IMR-90 (cell line): ENCODE results near the gene ZNF227. TPM values are rescaled to one million over a fixed set of nuclear protein-coding genes. Genes with fewer than 3 reads are reported as not detected.

Experiments
- ATAC-seq: fragments of 200-7000 bp; cut with Tn5 transposase; 2 replicates; pipeline ENCODE4 v1.9.1; 2020; ENCODE audit warnings: low read depth, mild to moderate bottlenecking, moderate library complexity
- BruUV-seq: library from RNA; stranded (reverse); fragments of 400-500 nt; replicated peaks from 2 replicates; lab custom pipeline; 2021; lab: Mats Ljungman, UMichigan
- CTCF ChIA-PET: fragments of 300-600 bp; formaldehyde crosslinking; extraction: SDS; loops from one replicate; lab custom pipeline; 2021; ENCODE audit warnings: antibody characterized with exemption; lab: Yijun Ruan, JAX
- POLR2A ChIA-PET: fragments of 300-600 bp; sonication (Branson Sonifier 250); formaldehyde crosslinking; loops from one replicate; lab custom pipeline; 2022; ENCODE audit warnings: antibody characterized with exemption; ENCODE audit not compliant: unreplicated experiment; lab: Charles Lee
- DNase-seq: peaks from one replicate; pipeline ENCODE4 v3.0.0; 2013
- H2AFZ ChIP-seq: replicated peaks from 2 replicates; pipeline ENCODE3; 2013; ENCODE audit warnings: low read length, mild to moderate bottlenecking; ENCODE audit not compliant: poor library complexity
- H2AK5ac ChIP-seq: 2 replicates; pipeline ENCODE4 v1.6.1; 2013; ENCODE audit warnings: low read depth, low read length, inconsistent platforms
- H2AK9ac ChIP-seq: replicated peaks from 2 replicates; pipeline ENCODE3; 2013; ENCODE audit warnings: mild to moderate bottlenecking, low read depth, low read length, moderate library complexity; ENCODE audit not compliant: poor library complexity
- H2BK120ac ChIP-seq: 2 replicates; pipeline ENCODE4 v1.6.1; 2013; ENCODE audit warnings: low read depth, low read length, inconsistent platforms
- H2BK15ac ChIP-seq: 3 replicates; pipeline ENCODE4 v1.6.1; 2013; ENCODE audit warnings: low read depth, low read length, inconsistent platforms
- H2BK20ac ChIP-seq: 2 replicates; pipeline ENCODE4 v1.6.1; 2013; ENCODE audit warnings: low read depth, mild to moderate bottlenecking, inconsistent platforms, low read length, moderate library complexity
- H2BK5ac ChIP-seq: 2 replicates; pipeline ENCODE4 v1.6.1; 2013; ENCODE audit warnings: mild to moderate bottlenecking, low read depth, low read length, inconsistent platforms; ENCODE audit not compliant: poor library complexity, severe bottlenecking
- H3K14ac ChIP-seq: replicated peaks from 2 replicates; pipeline ENCODE4 v1.6.1; 2013; ENCODE audit warnings: low read depth, low read length, inconsistent platforms
- H3K18ac ChIP-seq: 2 replicates; pipeline ENCODE4 v1.6.1; 2013; ENCODE audit warnings: low read depth, low read length, control low read depth
- H3K23ac ChIP-seq: 2 replicates; pipeline ENCODE4 v1.6.1; 2013; ENCODE audit warnings: low read depth, low read length, inconsistent platforms
- H3K27ac ChIP-seq: 2 replicates; pipeline ENCODE4 v1.5.1; 2013; ENCODE audit warnings: mild to moderate bottlenecking, control low read depth, low read length; ENCODE audit not compliant: insufficient read depth
- H3K27me3 ChIP-seq: 2 replicates; pipeline ENCODE4 v1.6.1; 2013; ENCODE audit warnings: low read length; ENCODE audit not compliant: control insufficient read depth, insufficient read depth
- H3K36me3 ChIP-seq: 2 replicates; pipeline ENCODE4 v1.6.1; 2013; ENCODE audit warnings: low read length, mixed read lengths; ENCODE audit not compliant: control insufficient read depth, insufficient read depth
- H3K4ac ChIP-seq: 2 replicates; pipeline ENCODE4 v1.6.1; 2013; ENCODE audit warnings: low read depth, low read length, inconsistent platforms
- H3K4me1 ChIP-seq: 2 replicates; pipeline ENCODE4 v1.6.1; 2013; ENCODE audit warnings: low read length, mixed read lengths; ENCODE audit not compliant: control insufficient read depth, insufficient read depth
- H3K4me2 ChIP-seq: 2 replicates; pipeline ENCODE4 v1.6.1; 2013; ENCODE audit warnings: low read depth, mild to moderate bottlenecking, control low read depth, low read length, moderate library complexity
- H3K4me3 ChIP-seq: 2 replicates; pipeline ENCODE4 v1.5.1; 2013; ENCODE audit warnings: low read depth, mild to moderate bottlenecking, control low read depth, low read length, moderate library complexity; ENCODE audit not compliant: insufficient read depth
- H3K56ac ChIP-seq: 2 replicates; pipeline ENCODE4 v1.6.1; 2013; ENCODE audit warnings: low read length, inconsistent platforms; ENCODE audit not compliant: insufficient read depth; ENCODE audit errors: extremely low read depth
- H3K79me1 ChIP-seq, 2 experiments: 2 replicates each; pipeline ENCODE4 v1.6.1; 2013; ENCODE audit warnings: low read length in 2 of 2, inconsistent platforms in 1 of 2, low read depth in 1 of 2
- H3K9ac ChIP-seq: 2 replicates; pipeline ENCODE4 v1.6.1; 2013; ENCODE audit warnings: low read depth, low read length, control low read depth
- H3K9me1 ChIP-seq: 2 replicates; pipeline ENCODE4 v1.6.1; 2013; ENCODE audit warnings: low read length, inconsistent platforms; ENCODE audit not compliant: insufficient read depth
- H3K9me3 ChIP-seq: 2 replicates; pipeline ENCODE4 v1.6.1; 2013; ENCODE audit warnings: low read length; ENCODE audit not compliant: control insufficient read depth, insufficient read depth
- H4K20me1 ChIP-seq: 2 replicates; pipeline ENCODE4 v1.6.1; 2013; ENCODE audit warnings: low read length, inconsistent platforms; ENCODE audit not compliant: insufficient read depth
- H4K5ac ChIP-seq: 2 replicates; pipeline ENCODE4 v1.6.1; 2013; ENCODE audit warnings: mild to moderate bottlenecking, low read depth, low read length, control low read depth
- H4K8ac ChIP-seq, 2 experiments: 2 replicates each; pipeline ENCODE4 v1.6.1; 2013; ENCODE audit warnings: low read depth in 2 of 2, low read length in 2 of 2, control low read depth in 1 of 2, inconsistent platforms in 1 of 2
- H4K91ac ChIP-seq: 2 replicates; pipeline ENCODE4 v1.6.1; 2013; ENCODE audit warnings: low read depth, low read length, inconsistent platforms; ENCODE audit not compliant: insufficient read depth
- BHLHE40 ChIP-seq: fragments of 150-350 bp; IDR thresholded peaks from 2 replicates; pipeline ENCODE4 v1.6.1; 2016; ENCODE audit warnings: mild to moderate bottlenecking, low read depth, low read length
- CEBPB ChIP-seq: IDR thresholded peaks from 2 replicates; pipeline ENCODE4 v1.6.1; 2012; ENCODE audit warnings: low read depth, low read length, improper control_type of control experiment
- CTCF ChIP-seq: conservative IDR thresholded peaks from 2 replicates; pipeline ENCODE4 v1.5.1; 2012; ENCODE audit warnings: mild to moderate bottlenecking, low read depth, low read length, improper control_type of control experiment
- ELK1 ChIP-seq: fragments of 150-350 bp; IDR thresholded peaks from 2 replicates; pipeline ENCODE4 v1.6.1; 2016; ENCODE audit warnings: low read depth, mild to moderate bottlenecking, low read length, moderate library complexity, borderline replicate concordance
- FOS ChIP-seq: fragments of 150-350 bp; IDR thresholded peaks from 2 replicates; pipeline ENCODE4 v1.6.1; 2016; ENCODE audit warnings: low read depth, low read length
- MAZ ChIP-seq: IDR thresholded peaks from 2 replicates; pipeline ENCODE4 v1.6.1; 2012; ENCODE audit warnings: low read depth, mild to moderate bottlenecking, low read length, improper control_type of control experiment, moderate library complexity, borderline replicate concordance
- RCOR1 ChIP-seq: IDR thresholded peaks from 2 replicates; pipeline ENCODE4 v1.6.1; 2012; ENCODE audit warnings: mild to moderate bottlenecking, low read length, improper control_type of control experiment; ENCODE audit not compliant: insufficient replicate concordance
- WGBS, 2 experiments: methylation state at CpG; one replicate each; pipeline versions ENCODE4 v1.1.5 to v1.1.7; 2013; ENCODE audit warnings: missing lambda C conversion rate in 2 of 2; ENCODE audit not compliant: insufficient read length in 1 of 2; ENCODE audit errors: extremely low coverage in 2 of 2; 5-methylcytosine and 5-hydroxymethylcytosine counted together
- dilution Hi-C: fragments of 300-500 bp; cut with HindIII; formaldehyde crosslinking; loops from one replicate; pipeline ENCODE4 v1.14.3; 2018; ENCODE audit warnings: low sequenced_read_pairs; ENCODE audit not compliant: unreplicated experiment
- in situ Hi-C: fragments of 300-500 bp; cut with MboI; formaldehyde crosslinking; loops from 3 replicates; pipeline ENCODE4 v1.14.3; 2019; ENCODE audit warnings: low sequenced_read_pairs, inconsistent platforms, mixed read lengths
- intact Hi-C: fragments of 100-400 bp; cut with micrococcal nuclease; formaldehyde crosslinking; loops from 2 replicates; pipeline ENCODE4 v1.10.0; 2022
- polyA plus RNA-seq, 3 experiments: library from polyadenylated mRNA; depleted of rRNA; stranded (reverse); fragments of >200 nt; gene quantifications; 2 replicates each; pipeline ENCODE4 v1.2.3, GENCODE V29; 2012; ENCODE audit warnings: low replicate concordance in 1 of 3
- total RNA-seq: library from RNA; depleted of rRNA; stranded (reverse); fragments of >200 nt; gene quantifications from 2 replicates; pipeline ENCODE4 v1.2.3, GENCODE V29; 2012

The ZNF227 gene
- total and polyA plus RNA-seq, 2 of the 4 experiments (the other 2 are of a cell fraction) = 4.9 to 19.2 TPM

- TF ChIP-seq CTCF = no peak
These were observed at the start of gene ZNF227 (continued) for GRCh38 chr19:44212250-44212865.

- CTCF ChIA-PET = no interaction called here
- Histone ChIP-seq H3K23ac (no peak overlapping the region), H4K5ac (no peak overlapping the region), H3K4ac (no peak overlapping the region), H3K79me1 (peaks cover 15 to 25% of the 10 kb centered on the region in 2 experiments), H2AK5ac (no peak overlapping the region), H3K27ac (no peak overlapping the region), H3K14ac (no peak overlapping the region), H4K8ac (peak overlapping the region in 1 of 2 experiments; percentile 54; a peak in 2 of 4 replicates), H2AFZ (no peak overlapping the region), H2BK20ac (no peak overlapping the region), H2BK5ac (no peak overlapping the region), H2BK15ac (no peak overlapping the region), H3K36me3 (peaks cover 11% of the 10 kb centered on the region), H3K18ac (no peak overlapping the region), H3K9ac (no peak overlapping the region), H2BK120ac (no peak overlapping the region), H4K20me1 (no peaks in the 10 kb centered on the region), H3K9me1 (no peaks in the 10 kb centered on the region), H2AK9ac (no peak overlapping the region), H3K4me1 (no peaks in the 10 kb centered on the region), H3K27me3 (no peaks in the 10 kb centered on the region), H3K4me2 (no peak overlapping the region), H4K91ac (no peak overlapping the region), H3K9me3 (peaks cover 3% of the 10 kb centered on the region), H3K56ac (no peak overlapping the region), H3K4me3 (no peak overlapping the region)
- dilution Hi-C loops = no loop called here
- TF ChIP-seq RCOR1 (no peak), ELK1 (no peak), BHLHE40 (no peak), FOS (no peak), CTCF (no peak), CEBPB (no peak), MAZ (no peak)
- intact Hi-C loops = loop anchor here (2.0 to 10.0 kb wide), 2 partner anchors 51 to 141 kb away; partner anchors contain the start of genes ZNF225 and ZNF235
- ATAC-seq (no peak), DNase-seq (no peak)
- POLR2A ChIA-PET = no interaction called here
- in situ Hi-C loops = no loop called here
- BruUV-seq = no TSS peak
- WGBS, 2 experiments = no CpG with 5 or more reads among the region's 2 CpGs
These were observed 48.5 kb upstream of the ZNF227 start for GRCh38 chr19:44163789-44164188.
